ENCODE results near the gene DLST.
A peak's percentile ranks its signal among the peaks of the same experiment; 100 is the strongest.

The DLST gene

DNA sequence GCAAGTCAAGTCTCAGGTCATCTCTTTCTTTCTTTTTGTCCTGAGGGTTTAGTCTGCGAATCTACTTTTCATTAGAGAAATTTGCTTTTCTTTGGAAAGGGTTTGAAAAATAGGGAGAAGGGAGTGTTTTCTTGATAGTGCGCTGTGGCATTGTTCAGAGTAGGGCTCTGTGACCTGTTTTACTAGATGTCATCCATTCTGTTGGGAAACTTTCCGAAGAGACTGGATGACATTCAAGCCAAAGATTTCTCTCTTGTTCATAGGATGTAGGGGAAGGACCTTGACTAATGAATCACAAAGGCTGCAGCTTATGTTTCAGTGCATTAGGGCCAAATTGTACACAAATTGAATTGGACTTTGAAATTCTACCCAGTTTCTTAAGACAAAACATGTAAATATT lies 14.7 kb downstream of the DLST start:
- no peak for DNase-seq (ENCODE audit: low read depth)

- no peak for DNase-seq (ENCODE audit: low read depth)
Measured at GRCh38 chr14:74897642-74898041, 15.9 kb downstream of the DLST start.

DNA sequence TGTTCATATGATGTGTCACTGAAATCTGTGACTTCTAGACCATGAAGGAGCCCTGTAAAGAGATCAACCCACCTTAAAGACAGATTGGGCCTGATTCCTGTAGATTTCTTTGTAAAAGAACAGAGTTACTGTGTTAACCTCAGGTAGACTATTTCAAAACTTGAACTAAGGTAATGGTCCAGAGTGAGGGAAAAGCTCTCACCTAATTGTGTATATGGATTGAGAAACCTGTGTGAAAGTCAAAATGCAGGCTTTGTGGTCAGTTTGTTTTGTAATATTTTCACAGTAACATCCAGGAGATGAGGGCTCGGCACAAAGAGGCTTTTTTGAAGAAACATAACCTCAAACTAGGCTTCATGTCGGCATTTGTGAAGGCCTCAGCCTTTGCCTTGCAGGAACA lies 16.4 kb downstream of the DLST start:
- no peak for DNase-seq (ENCODE audit: low read depth)

DNA sequence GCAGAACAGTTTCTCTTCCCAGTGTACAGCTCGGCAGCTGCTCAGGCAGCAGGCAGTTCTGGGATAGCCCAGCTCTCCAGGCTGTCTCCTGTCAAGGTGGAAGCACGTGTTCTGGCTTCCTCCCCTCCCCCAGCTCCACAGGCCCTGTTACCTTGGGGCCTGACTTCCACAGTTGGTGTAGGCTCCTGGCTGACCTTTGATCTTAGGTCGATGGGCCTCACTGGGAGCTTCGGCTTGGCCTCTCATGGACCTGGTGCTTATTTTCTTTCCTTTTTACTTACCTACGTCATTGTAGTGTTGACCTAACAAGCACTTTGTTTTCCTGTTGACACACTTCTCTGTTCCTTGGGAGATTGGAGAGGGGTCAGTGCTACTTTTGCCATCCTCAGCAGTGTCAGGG lies 17.0 kb downstream of the DLST start:
- no peak for DNase-seq (ENCODE audit: low read depth)

GRCh38 chr14:74902941-74903705 lies 21.4 kb downstream of the DLST start:
- DNase-seq (ENCODE audit: low read depth), result no peak

DNA sequence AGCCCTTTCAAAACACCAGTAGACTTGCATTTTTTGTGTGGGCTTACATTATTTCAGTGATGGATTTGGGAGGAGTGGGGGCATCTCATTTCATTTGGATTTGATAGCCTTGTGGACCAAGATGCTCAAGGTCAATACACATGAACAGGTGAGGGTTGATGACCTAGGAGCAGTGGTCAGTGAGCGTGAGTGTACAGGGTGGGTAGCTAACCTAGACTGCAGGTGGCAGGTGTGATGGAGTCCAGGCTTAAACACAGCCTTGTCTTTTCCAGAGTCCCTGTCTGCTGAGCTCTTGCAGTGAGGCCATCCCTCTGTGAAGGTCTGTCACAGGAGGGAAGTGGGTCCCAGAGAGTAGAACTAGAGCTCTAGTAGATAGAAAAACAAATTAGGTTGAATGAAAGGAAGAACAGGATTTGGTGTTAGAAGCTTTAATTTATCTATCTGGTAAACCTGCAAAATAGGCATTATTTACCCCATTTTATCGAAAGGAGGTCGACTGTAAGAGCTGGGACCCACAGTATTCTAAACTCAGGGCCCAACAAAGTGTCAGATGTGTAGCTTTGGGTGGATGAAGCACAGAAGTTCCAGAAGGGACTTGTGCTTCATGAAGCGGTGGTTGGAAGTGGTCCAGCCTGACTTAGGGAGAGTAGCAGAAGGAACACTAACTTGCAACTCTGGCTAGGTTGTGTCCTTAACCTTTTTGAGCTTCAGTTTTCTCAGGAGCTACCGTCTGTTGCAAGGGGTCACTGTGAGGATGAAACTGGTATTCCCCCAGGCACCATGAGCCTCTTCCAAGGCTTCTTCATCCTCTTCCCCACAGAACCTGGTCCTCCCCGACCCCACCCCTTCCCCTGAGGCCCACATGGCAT lies 23.2 kb downstream of the DLST start:
- no peak for DNase-seq (ENCODE audit: low read depth)

DNA sequence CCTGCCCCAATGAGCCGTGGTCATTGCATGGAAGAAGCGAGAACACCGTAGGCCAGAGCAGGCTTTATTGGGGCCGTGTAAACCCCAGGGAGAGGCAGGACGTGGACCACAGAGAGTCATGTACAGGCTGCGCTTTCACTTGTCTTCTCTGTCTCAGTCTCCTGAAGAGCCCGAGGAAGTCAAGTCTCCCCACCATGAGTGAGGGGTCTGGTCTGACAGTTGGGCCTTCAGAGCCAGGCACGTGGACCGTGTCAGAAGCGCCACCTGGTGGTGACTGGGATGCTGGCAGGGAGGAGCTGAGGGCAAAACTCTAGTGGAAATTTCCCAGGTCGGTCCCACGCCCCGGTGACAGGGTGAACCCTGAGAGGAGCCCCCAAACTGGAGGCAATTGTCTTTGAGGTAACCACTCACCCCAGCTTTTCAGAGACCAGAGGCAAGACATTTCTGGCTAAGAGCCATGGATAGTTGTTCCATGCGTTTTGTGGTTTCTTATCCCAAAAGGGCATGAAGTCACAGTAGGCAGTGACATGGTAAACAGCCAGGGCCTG lies 24.0 kb downstream of the DLST start:
- peak; percentile 49 for DNase-seq (ENCODE audit: low read depth)

- no peak for DNase-seq (ENCODE audit: low read depth)
Measured at GRCh38 chr14:74906925-74907521, 25.3 kb downstream of the DLST start.

DNA sequence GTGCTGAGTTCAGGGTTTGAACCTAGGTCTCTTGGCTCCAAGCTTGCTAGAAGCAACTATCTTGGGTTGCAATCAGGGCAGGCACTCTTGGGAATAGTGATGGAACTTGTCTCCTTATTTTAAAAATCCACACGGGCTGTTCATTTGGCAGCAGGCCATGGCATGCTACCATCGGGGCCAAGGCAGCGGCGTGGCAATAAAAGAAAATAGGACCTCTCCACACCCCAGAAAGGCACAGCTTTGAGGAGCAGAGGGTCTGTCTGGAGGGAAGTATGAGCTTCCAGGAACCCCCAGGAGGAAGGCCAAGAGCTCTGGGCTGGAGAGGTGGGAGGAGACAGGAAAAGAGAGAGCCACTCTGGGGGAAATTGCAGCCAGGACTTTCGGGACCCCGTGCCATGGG lies 26.0 kb downstream of the DLST start:
- no peak for DNase-seq (ENCODE audit: low read depth)

DNA sequence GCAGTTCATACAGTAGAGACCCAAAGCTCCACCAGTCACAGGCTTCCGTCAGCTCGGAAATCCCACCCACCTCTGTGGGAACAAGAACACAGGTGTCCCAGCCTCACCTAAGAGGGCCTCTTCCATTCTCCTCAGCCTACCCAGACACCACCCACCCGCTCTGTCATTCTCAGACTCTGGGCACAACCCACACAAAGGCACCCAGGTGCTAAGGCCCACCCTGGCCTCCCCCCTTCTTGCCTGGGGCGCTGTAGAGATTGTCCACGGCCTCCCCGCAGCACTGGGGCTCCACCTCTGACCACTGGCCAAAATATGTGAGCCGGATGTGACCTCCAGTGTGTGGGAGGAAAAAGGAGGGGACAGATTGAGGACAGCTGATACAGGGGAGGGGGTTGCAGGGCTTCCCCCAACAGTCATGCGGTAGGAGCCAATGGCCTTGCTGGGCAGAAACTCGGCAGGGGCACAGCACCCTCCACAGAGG lies 27.2 kb downstream of the DLST start:
- DNase-seq (ENCODE audit: low read depth), result no peak

- DNase-seq (ENCODE audit: low read depth), result no peak
Measured at GRCh38 chr14:74909501-74909900, 27.8 kb downstream of the DLST start.

DNA sequence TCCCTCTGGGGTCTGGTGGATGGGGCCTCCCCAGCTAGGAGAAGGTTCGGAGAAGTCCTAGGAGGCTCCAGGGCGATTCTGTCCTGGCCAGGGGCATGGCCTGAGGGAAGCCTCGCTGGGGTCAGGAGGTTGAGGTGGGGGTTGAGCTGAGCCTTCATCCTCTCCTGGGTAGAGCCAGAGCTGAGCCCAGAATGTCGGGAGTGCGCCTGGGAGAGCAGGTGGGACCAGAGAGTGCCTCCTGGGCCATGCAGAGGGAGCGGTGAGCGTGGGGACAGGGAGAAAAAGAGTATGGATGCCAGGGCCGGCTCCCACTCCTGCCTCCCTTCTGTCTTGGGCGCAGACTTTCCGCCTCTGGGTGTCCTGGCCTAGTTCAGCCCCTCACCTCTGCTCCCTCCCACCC lies 28.2 kb downstream of the DLST start:
- no peak for DNase-seq (ENCODE audit: low read depth)

GRCh38 chr14:74910556-74910955 lies 28.8 kb downstream of the DLST start:
- no peak for DNase-seq (ENCODE audit: low read depth)

- no peak for DNase-seq (ENCODE audit: low read depth)
Measured at GRCh38 chr14:74911221-74911620, 29.5 kb downstream of the DLST start.

DNA sequence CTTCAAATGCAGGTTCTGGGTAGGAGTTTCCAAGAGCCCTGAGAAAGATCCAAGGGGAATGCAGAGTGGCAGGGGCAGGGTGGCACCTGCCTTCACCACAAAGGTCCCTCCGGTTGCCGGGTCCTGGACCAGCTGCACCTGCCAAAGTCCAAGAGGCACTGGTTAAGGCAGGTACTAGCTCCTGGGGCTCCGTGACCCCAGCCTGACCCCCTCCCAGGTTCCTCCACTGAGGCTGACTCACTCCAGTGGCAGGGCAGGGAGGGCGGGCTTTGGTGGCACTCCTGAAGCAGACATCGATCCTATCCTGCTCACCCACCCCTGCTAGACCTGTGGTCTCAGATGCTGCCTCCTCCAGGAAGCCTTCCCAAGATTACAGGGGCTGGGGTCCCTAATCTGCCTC lies 30.0 kb downstream of the DLST start:
- no peak for DNase-seq (ENCODE audit: low read depth)

- DNase-seq (ENCODE audit: low read depth), result no peak
Measured at GRCh38 chr14:74912111-74912510, 30.4 kb downstream of the DLST start.

GRCh38 chr14:74912801-74913200 lies 31.1 kb downstream of the DLST start:
- DNase-seq (ENCODE audit: low read depth), result no peak

- DNase-seq (ENCODE audit: low read depth), result no peak
Measured at GRCh38 chr14:74913393-74913910, 31.7 kb downstream of the DLST start.

DNA sequence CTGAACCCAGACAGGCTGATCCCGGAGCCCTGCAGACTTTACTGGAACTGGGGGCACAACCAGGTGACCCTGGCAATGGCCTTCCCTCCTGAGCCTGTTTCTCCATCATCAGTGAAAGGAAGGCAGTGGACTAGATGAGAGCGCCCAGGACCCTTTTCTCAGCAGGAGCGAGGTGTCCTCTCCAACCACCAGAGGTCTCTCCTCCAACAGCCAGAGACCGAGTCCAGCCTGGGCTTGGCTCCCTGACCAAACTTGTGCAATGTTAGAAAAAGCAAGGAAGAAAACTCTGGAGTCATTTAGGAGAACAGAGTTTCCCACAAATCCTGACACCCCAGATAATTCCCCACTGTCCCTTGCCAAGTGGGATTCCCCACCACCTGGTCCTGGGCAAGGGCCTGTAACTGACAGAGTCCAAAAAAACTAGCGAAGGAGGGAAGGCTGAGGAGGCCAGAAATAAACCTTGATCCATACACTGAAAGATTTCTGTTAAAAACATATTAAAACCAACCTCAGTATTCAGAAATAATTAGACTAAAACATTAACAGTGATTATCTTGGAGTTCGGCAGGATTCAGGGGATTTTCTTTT lies 32.4 kb downstream of the DLST start:
- no peak for DNase-seq (ENCODE audit: low read depth)

DNA sequence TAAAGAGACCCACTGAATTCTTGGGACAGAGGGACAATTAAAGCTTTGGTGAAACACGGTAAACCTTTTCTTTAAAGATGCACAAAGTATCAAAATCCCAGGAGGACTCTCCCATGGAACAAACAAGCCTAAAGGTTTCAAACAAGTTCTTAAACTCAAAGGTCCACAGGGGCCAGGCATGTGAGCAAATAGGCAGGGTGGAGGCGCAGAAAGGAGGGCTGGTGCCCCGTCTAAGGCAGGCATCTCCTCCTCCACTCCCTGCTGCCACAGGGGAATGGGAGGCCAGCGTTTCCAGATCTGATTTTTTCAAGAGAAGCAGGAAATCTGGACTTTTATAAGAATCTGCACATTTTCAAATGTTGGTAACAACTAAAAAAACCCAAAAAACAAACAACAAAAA lies 33.7 kb downstream of the DLST start:
- DNase-seq (ENCODE audit: low read depth), result no peak

DNA sequence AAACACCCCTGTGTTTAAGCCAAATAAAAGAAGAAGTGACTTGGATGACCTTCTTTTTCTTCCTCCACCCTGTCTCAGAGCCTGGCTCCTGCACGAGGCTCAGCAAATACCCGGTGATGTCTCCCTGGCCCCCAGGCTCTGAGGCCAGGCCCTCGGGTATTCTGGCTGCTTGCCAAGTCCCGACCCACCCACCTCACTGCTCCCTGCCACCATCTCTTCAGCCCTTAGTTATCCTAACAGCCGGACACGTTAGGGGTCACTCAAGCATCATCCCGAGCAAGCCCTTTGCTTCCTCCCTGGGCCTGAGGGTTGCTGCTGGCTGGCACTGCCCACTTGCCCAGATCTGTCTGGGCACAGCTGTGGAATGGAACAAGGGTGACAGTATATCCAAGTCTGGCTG lies 34.1 kb downstream of the DLST start:
- DNase-seq (ENCODE audit: low read depth), result no peak

GRCh38 chr14:74917178-74917543 lies 35.4 kb downstream of the DLST start:
- no peak for DNase-seq (ENCODE audit: low read depth)

Measured in T-helper 22 cell (primary cell).